GM15510 (cell line): ENCODE results near the gene UVSSA.

Source experiments
- POLR2A ChIP-seq: IDR thresholded peaks from 3 replicates; pipeline ENCODE4 v1.6.1; 2011; ENCODE audit warnings: borderline replicate concordance; ENCODE audit not compliant: insufficient read length; ENCODE audit errors: extremely low read depth

UVSSA gene

DNA sequence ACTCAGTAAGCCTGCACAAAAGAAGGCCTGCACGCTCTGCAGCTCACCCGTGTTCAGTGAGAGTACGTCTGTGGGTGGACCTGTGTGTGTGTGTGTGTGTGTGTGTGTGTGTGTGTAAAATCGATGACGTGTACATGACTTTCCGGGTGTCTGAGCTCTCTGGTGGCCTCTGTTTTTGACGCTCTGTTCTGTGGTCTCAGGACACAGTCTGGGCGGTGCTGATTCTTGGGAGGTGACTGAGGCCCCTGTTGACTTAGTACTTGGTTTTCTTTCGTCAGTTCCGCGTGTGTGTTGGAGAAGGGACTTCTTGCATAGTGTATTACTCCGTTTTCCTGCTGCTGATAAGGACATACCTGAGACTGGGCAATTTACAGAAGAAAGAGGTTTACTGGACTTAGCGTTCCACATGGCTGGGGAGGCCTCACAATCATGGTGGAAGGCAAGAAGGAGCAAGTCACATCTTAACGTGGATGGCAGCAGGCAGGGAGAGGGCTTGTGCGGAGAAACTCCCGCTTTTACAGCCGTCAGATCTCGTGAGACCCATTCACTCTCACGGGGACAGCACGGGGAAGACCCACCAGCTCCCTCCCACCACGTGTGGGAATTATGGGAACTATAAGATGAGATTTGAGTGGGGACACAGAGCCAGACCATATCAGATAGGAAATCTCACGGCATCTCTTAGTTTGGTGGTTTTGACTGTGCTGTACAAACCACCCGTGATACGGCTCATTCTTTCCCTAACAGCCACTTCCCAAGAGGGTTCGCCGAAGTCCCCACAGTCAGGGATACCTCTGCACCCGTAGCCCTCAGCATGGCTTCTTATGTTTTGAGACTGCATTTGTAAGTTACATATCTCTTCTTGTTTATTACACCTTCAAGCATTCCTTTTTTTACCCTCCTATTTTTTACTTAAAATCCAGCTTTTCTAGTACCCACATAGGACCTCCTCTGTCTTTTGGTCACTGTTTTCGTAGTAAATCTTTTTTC lies 24.5 kb downstream of the UVSSA start:
- no peak for TF ChIP-seq POLR2A

DNA sequence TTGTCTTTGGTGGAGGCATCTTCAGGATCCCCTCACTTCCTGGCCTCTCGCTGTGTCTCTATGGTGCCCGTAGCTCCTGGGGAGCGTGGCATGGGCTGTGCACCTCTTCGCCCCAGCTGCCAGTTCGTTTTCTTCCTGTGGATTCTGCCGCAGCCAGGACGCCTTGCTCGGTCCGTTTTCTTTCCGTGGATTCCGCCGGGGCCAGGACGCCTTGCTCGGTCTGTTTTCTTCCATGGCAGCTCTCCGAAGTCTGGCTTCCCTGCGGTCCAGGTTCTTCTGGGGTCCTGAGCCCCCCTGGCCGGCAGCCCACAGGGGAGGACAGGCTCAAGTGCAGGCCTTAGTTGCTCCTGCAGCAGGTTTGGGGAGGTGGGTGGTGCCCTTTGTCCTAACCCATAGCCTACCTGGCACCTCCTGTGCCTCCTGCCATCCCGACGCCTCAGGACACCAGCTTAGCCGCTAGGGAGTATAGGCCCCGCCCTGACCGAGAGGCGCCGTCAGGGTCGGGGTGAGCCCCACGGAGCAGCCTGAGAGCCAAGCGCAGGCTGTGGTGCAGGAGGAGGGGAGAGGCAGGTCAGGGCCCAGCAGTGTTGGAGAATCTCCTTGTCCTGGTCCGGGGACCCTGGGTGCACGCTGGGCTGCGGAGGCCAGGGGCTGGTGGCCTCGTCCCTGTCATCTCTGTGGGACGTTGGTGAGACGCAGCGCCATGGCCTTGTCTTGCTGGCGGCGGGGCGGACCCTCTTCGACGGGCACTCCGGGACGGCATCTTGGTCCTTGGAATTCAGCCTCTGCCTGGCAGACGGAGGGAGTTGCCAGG lies 27.1 kb downstream of the UVSSA start:
- TF ChIP-seq POLR2A, result no peak

DNA sequence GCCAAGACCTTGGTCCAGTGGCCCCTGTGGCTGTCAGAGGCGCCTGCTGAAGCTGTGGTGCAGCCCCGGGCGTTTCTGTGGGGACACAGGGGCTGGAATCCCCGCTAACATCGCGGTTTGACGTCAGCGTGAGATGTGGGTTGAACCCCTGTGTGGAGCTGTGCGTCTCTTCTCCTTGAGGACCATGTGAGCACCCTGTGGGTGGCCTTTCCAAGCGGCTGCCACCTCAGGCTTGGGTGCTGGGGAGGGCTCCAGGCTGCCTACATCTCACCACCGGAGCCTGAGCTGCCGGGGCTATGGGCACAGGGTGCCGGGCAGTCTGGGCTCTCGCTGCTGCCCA lies 27.7 kb downstream of the UVSSA start:
- TF ChIP-seq POLR2A, result no peak

DNA sequence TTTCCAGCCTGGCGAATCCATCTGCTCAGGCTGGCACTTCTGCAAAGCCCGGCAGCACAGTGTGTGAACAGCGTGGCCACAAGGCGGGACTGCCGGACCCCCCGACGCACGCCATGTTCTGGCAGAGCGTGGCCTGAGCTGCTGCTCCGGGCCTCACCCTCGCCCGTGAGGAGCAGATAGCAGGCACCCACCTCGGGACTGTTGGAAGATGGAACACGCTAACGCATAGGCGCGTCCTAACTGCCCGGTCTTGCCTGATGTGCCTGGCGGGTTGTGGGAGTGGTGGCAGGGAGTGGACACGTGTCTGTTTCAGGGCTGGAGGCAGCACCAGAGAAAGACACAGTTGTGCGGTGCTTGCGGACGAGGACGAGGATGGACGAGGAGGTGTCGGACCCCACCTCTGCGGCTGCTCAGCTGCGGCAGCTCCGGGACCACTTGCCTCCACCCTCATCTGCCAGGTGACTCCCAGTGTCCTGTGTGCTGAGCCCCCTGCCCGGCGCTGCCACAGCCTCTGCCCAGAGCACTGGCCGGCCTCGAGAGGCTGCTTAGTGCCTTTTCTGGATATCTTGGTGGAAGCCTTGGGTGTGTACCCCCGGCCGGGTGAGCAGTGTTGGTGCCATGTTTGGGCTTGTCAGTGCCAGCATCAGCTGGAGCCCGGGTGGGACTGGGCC lies 28.2 kb downstream of the UVSSA start:
- TF ChIP-seq POLR2A, result no peak

DNA sequence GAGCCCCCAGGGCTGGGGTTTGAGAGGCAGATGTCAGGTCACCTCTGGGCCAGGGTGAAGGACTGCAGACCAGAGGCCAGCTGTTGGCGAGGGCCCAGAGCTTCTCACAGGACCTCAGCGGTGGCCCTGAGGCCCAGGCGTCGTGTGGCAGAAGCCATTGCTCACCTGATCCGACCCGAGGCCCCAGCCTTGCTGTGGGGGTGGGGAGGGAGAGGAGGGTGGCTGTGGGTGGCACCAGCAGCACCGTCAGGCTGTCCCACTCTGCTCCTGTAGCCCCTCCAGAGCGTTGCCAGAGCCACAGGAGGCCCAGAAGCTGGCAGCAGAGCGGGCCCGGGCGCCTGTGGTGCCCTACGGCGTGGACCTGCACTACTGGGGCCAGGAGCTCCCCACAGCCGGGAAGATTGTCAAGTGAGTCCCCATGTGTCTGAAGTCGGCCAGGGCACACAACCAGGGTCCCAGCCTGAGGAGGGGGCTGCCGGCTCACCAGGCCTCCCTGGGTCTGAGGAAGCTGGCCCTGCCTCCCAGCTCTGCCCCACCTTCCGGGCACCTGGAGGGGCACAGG lies 28.8 kb downstream of the UVSSA start:
- no peak for TF ChIP-seq POLR2A

DNA sequence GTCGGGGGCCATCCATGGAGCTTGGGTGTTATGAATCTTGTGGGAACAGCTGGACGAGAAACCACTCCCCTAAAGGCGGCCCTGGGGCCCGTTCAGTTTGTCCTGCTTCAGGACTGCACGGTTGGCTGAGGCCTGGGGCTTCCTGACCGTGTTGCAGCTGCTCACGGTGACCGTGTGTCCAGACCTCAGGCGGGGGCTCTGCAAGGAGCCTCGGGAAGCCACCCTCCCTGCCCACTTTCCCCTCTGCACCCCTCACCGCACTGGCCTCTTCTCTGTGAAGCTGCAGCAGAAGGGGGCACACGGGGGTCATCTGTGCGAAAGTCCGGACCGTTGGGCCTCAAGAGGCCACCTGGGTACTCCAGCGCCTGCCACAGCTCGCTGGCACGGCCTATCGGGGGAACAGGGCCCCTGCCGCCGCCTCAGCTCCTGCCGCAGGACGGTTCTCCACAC lies 29.4 kb downstream of the UVSSA start:
- TF ChIP-seq POLR2A, result no peak

DNA sequence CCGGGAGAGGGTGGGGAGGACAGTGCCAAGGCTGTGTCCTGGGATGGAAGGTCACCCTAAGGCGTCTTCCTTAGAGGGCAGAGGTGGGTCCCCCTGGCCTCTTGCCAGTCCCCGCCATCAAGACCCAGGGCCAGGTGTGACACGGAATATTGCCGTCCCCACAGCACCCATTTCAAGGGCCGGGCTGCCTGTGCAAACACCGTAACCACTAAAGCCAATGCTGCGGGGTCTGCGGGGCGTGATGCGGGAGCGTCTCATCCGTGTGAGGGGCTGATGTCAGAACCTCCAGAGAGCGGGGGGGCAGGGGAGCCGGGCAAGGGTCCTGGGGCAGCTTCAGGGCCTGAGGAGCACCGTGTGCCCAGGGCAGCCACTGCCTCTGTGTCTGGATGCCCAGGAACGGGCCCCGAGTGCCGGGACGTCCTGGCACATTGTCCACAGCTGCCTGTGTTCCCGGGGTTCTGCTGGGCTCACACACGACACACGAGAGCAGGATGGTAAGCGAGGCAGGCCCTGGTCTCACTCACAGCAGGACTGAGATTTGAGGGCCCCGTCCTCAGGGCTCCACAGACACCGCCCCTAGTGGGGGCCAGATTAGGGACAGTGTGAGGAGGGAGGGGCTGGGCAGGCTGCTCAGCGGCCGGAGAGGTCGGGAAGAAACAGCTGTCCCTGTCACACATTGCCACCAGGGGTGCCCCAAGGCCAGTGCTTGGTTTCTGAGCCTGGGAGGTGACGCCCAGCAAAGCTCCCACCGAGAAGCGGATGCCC lies 30.0 kb downstream of the UVSSA start:
- no peak for TF ChIP-seq POLR2A

DNA sequence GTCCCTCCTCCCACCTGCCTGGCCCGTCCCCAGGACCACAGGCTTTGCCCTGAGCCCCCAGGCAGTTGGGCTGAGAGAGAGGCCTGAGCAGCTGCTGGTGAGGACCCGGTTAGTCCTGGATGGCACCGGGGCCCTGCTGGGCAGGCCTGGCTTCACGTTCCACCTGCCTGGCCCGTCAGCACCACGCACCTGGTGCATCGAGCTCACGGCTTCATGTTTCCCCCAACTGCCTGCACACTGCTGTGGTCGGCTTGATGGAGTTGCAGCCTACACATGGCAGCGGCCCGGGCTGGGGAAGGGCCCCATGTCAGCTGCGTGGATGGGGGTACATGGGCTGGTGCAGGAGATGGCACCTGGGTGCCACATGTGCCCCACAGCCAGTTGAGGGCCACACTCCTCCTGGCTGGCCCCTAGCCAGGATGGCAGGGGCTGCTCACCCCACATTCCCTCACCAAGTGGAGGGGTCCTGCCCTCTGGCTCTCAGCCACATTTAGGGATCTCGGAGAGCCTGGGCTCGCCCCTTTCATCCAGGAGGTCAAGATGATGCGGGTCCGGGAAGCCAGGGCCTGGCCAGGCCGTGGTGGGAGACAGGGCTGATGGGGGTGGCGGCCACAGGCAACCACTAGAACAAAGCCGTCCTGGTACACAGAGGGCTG lies 30.7 kb downstream of the UVSSA start:
- no peak for TF ChIP-seq POLR2A

DNA sequence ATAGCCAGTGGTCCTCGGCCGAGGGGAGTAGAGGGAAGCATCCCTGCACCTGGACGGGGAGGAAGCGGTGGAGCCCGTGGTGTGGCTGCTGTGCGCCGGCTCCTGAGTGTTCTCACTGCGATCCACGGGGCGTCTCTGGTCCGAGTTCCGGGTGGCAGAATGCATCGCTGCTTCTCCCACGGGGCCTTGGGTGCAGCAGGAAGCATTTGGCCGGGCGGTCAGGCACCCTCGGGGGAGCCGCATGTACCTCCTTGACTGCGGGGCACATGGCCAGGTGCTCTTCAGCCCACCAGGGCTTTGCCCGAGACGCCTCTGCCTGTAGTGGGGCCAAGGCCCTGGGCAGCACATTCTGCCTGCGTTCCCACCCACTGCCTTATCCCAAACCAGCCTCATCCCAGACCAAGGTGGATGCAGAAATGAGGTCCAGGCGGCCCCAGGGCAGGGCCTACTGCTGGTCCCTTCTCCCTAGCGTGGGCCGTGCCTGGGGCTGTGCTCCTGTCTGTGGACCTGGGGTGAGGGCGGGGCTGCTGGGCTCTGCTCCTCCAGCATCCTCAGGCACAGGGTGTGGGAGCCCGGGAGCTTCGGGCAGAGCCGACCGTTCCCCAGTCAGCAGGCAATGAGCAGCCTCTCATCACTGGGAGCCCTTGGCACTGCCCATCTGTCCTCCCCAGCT lies 31.7 kb downstream of the UVSSA start:
- TF ChIP-seq POLR2A, result no peak

DNA sequence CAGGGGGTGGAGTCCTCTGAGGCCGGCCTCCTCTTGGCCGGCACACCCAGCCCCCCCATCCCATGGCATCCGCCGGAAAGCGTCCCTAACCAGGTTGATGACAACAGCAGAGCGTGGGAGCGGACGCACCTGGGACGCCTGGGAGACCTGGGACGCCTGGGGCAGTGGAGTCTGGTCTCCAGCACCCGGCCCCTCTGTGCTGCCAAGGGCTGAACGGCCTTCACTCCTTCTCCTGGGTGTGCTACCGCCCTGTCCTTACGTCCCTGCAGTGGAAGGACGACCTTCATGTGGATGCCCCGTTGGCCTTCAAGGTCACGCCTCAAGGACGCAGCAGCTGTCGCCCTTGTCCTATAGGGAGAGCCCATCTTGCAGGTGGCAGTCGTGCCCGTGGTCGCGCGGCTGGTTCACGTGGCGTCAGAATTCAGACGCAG lies 32.4 kb downstream of the UVSSA start:
- TF ChIP-seq POLR2A, result no peak

DNA sequence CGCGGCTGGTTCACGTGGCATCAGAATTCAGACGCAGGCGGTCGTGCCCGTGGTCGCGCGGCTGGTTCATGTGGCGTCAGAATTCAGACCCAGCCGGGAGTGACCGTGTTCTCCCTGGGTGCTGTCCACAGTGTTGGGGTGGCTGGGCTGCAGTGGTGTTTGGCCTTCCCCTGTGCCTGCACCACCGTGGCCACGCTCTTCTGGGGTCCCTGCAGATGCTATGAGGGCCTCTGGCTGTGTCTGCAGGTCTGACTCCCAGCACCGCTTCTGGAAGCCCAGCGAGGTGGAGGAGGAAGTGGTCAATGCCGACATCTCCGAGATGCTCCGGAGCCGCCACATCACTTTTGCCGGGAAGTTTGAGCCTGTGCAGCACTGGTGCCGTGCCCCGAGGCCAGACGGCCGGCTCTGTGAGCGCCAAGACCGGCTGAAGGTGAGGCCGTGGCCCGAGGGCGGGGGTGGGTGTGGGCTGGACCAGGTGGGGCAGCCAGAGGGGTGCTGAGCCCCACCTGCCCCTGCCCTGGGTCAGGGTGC lies 32.9 kb downstream of the UVSSA start:
- no peak for TF ChIP-seq POLR2A

DNA sequence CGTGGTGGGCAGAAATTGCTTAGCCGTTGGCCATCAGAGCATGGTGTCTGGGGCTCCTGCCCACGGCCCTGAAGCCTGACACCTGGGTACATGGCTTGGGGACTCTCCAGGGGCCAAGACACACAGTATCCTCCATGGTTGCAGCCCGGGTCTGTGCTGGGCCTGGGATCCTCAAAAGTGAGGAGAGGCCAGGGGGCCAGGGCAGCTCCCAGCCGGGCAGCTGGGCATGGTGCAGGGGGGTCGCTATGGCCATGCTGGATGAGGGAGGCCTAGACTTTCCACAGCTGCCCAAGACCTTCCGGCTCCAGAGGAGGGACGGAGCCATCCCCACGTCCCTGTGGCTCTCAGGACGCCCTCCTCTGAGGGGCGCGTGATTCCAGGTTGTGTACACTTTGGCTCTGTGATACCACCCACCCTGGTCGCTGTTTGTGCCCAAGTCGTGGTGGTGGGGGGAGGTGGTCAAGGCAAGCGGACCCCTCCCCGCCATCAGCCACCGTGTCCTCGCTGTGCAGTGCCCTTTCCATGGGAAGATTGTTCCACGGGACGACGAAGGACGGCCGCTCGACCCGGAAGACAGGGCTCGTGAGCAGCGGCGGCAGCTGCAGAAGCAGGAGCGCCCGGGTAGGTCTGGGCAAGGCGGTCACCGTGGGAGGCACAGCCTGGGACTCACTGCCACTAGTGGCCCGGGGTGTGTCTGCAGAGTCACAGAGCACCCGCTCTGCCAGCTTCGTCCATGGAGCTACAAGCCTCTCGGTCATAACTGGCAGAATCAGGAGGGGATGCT lies 33.6 kb downstream of the UVSSA start:
- TF ChIP-seq POLR2A, result no peak
